Measurements from ENCODE around the gene SLC38A10.
A peak's percentile ranks its signal among the peaks of the same experiment; 100 is the strongest.
"Not testable (repeated sequence)": the region's sequence is repeated elsewhere in the genome, so short reads cannot be mapped to it uniquely, and the experiment has no call there.

SLC38A10 gene

GRCh38 chr17:81312624-81313325, 17.7 kb upstream of the SLC38A10 start:
- no peak for DNase-seq (ENCODE audit: low spot score)

DNA sequence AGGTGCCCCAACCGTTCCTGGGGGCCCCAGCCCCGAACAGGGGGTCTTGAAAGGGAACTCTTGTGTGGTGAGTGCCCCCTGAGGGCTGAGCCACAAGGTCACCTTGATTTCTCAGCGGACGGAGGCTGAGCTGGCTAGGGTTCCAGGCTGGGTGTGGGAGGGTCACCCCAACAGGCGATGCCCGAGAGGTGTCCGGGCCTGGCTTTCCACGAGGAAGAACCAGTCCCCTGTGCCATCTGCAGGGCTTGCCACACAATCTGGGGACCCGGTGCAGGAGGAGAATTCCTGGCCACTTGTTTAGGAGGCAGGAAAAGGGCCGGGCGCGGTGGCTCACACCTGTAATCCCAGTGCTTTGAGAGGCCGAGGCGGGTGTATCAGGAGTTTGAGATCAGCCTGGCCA, 16.8 kb upstream of the SLC38A10 start:
- DNase-seq (ENCODE audit: low spot score): no peak

DNA sequence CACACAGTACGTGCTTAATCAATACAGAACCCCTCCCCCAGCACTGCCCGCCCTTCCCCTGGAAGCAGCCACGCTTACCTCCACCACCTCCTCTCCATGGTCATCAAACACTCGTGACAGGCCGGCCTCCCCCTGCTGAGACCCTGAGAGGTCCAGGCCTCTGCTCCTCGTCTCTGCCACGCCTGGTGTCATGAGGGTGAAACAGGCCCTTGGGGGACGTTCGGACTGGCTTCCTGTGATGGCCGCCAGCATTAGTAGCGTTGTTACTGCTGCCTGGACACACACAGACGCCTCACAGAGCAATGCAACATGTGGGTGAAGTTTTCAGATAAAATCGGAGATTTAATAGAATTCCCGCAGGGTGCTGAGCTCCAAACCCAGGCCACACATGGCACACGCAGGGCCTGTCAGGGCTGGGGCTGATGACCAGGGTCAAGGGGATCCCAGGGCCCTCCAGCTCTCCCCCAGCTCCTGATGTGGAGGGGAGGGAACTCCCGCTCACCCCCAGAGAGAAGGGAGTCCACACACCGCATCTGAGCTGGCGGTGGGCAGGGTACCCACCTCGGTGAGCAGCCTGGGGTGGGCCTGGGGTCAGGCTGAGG, 15.9 kb upstream of the SLC38A10 start:
- no peak for DNase-seq (ENCODE audit: low spot score)

GRCh38 chr17:81309859-81310839, 15.0 kb upstream of the SLC38A10 start:
- no peak for DNase-seq (ENCODE audit: low spot score)

DNA sequence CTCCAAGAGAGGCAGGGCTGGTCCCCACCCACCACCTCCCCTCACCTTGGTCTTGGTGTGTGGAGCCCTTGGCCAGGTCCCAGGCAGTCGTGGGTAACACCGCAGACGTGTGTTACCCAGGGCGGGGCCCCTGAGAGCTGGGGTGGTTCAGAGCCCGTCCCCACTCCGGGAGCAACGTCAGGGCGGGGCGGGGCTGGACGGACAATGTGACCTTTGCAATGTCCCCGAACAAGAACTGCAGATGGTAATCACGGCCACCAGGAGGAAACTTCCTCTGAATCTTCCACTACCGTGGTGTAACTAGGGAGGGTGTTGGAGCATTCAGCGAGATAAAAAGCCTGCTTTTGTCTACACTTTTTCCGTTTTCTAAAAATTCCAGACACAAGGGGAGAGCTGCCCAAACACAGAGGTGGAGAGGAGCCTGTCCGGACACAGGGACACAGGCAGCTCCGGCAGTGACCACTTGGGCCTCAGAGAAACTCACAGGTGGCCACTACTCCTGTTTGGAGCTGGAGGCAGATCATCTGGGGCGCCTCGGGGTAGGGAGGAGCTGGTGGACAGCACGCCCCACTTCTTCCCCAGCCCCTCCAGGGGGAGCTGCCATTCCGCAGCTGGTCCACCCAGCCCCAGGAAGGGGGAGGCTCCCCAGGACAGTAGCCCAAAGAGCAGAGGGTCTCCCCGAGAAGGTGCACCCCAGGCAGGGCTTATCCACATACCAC, 14.2 kb upstream of the SLC38A10 start:
- DNase-seq (ENCODE audit: low spot score): peak; percentile 61

- not testable (repeated sequence) for DNase-seq (ENCODE audit: low spot score)
These were observed 13.7 kb upstream of the SLC38A10 start for GRCh38 chr17:81308784-81309139.

DNA sequence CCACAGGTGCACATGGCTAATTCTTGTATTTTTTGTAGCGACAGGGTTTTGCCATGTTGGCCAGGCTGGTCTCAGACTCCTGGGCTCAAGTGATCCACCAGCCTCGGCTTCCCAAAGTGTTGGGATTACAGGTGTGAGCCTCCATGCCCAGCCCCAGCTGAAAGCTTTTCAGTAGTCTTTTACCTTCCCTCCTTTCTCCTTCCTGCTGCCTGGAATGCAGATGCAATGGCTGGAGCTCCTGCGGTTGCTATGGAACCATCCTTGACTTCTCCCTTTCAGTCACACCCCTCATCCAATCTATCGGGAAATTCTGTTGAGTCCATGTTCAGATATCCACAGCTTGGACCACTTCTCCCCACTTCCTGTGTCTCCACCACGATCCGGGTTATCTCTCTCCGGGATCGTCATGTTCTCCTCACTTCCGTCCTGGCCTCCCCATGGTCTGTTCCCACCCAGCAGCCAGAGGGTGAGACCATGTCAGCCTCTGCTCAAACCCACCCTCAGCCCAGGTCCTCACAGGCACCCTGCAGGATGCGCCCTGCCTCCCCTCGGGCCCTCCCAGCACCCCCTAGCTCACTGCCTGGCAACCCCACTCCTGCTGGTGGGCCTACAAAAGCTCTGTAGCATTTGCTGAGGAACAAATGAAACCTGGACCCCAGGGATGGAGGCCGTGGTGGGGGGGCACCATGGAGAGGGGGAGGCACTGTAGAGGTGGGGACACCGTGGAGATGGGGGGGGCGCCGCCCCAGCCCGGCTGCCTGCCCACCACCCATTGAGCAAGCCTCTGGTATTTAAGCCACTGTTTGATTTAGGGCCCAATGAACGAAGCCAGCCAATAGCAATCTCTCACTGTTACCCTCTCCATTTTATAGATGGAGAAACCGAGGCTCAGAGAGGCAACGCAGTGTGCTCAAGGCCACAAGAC, 12.8 kb upstream of the SLC38A10 start:
- no peak for DNase-seq (ENCODE audit: low spot score)

GRCh38 chr17:81306898-81307510, 11.9 kb upstream of the SLC38A10 start:
- DNase-seq (ENCODE audit: low spot score): no peak

- no peak for DNase-seq (ENCODE audit: low spot score)
These were observed 11.4 kb upstream of the SLC38A10 start for GRCh38 chr17:81306491-81306890.

DNA sequence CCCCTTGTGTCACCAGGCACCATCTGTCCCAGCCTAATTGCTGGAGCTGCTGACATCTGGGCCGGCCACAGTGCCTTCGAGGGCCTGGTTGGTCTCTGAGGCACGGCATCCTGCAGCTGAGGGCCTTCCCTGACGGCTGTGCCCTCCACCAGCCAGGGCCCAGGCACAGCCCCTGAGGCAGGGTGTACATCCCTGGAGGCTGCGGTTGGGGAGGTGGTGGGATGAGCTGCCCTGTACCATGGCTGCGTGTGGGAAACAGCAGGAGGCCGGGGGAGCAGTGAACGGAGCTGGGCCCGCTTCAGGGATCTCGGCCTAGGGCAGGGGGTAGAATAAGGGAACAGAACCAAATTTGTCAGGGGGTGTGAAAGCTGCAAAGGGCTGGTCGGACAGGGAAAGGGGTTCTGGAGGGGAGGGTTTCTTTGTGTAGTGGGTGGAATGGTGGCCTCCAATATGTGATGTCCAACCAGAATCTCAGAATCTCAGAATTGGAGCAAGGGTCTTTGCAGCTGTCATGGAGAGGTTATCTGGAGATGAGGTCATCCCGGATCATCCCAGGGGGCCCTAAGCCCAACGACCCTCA, 10.0 kb upstream of the SLC38A10 start:
- DNase-seq (ENCODE audit: low spot score): no peak

DNA sequence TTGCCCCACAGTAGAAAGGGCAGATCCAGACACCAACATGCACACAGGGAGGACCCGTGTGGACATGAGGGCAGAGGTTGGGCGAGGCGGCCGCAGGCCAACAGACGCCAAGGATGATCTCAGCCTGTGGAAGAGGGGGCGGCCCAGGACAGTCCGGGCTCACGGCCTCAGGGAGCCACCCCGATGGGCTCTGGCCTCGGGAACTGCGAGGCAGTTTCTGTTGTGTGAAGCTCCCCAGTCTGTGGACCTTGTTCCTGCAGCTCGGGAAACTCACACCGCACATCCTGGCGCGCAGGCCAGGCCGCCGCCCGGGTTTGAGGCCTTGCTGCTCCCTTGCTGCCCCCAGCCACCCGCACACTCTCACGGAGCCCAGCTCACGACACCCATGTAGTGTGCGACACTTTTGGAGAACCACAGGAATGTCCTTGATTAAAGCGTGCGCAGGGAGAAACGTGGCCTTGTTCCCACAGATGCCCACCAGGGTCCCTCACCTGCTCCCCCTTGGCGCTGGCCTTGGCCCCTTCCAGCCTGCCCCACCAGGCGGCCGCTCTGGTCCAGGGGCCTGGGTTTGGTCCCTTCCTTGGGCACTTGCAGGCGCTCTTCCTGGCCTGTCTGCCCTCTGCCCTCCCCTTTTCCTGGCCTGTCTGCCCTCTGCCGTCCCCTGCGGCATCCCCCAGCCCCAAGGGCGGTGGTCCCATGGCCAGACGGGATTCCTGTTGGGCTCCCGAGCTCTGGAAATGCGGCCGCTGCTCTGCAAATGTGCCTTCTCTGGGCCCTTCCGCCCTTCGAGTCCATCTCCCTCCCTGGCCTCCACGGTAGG, 9.3 kb upstream of the SLC38A10 start:
- DNase-seq (ENCODE audit: low spot score): no peak

DNA sequence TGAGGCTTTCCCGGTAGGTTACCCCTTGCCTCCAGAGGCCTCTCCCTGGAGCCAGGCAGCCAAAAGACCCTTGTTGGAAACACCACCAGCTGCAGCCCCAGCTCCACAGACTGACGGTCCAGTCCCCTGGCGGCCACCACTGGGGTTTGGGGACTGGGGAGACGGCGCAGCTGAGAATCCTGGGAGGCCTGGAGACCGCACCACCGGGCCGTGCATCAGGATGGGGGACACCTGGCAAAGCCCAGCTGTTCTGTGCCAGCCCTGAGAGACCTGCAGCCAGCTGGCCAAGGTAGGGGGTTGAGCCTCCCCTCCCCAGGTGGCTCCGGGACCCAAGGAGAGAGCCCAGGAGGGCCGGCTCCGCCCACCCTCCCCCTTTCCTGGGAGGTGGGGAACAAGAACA, 8.3 kb upstream of the SLC38A10 start:
- DNase-seq (ENCODE audit: low spot score): no peak

- no peak for DNase-seq (ENCODE audit: low spot score)
These were observed 7.8 kb upstream of the SLC38A10 start for GRCh38 chr17:81302861-81303333.

- DNase-seq (ENCODE audit: low spot score): no peak
These were observed 7.2 kb upstream of the SLC38A10 start for GRCh38 chr17:81302324-81302723.

DNA sequence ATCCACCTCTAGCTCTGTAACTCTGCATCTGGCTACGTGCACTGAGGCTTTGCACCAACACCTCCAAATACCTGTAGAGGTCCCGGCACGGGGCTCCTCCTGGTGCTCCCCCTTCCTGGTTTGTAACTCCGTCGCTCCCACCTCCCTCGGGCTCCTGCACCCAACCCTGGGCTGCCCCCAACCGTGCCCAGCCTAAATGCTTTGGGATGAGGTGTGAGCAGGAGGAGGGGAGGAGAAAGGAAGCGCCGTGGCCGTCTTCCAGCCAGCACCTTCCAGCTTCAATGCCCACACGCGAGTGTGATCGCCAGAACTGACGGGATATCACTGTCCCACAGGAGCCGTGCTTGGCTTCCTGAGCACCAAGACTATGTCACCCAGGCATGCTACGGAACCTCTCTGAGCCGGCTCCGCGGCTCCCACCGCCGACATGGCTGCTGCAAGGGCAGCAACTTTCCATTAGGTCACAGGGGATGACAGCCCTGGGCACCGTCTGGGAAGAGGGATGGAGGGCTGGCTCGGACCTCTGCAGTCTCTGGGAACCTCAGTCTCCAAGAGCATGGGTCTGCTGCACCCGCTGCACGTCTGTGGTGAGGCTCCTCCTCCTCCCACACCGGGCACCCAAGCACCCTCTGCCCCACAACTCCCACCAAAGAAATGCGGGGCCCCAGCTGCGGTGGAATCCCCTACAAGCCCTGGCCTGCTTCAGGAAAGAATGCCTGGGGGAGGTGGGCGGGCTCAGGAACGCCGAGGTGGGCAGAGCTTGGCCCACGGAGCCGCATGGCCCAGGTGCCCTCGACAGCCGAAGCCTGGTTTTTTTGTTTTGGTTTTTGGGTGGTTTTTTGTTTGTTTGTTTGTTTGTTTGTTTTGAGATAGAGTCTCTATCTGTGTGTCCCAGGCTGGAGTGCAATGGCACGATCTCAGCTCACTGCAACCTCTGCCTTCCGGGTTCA, 6.4 kb upstream of the SLC38A10 start:
- DNase-seq (ENCODE audit: low spot score): no peak

DNA sequence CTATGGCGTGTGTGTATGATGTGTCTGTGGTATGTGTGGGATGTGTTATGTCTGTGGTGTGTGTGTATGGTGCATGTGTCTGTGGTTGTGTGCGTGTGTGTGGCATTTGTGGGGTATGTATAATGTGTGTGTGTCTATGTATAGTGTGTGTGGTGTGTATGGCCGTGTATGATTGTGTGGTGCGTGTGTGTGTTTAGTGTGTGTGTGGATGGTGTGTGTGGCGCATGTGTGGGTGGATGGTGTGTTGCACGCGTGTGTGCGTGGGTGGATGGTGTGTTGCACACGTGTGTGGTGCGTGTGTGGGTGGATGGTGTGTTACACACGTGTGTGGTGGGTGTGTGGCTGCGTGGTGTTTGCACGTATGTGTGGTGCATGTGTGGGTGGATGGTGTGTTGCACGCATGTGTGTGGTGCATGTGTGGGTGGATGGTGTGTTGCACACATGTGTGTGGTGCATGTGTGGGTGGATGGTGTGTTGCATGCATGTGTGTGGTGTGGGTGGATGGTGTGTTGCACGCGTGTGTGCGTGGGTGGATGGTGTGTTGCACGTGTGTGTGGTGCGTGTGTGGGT, 5.6 kb upstream of the SLC38A10 start:
- DNase-seq (ENCODE audit: low spot score): no peak

DNA sequence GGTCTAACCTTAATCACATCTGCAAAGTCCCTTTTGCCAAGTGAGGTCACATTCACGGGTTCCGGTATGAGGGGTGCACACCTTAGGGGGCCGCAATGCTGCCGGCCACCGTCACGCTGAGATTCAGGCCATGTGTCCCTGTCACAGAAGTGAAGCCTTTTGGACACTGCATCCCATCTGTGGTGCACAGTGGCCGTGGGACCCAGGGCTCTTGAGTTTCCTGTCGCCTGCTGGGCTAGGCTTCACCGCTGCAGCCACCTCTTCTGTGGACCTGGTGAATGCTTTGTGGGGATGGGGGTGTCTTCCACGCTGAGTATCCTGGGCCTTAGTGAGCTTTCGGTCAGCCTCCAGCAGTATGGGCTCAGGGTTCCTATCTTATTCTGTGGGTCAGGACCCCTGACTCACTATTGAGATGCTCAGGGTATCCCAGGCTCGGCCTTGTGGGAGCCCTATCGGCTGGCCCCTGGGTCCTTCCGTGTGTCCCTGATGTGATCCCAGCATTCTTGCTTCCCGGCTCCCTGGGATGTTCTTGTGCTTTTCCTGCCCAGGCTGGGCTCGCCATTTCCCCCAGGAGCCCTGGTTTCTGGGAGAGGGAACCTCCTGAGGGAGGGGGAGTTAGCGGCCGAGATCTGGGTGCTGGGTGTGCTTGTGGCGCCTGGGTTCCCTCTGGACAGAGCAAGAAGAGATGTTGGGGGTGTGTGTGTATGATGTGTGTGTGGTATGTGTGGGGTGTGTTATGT, 4.9 kb upstream of the SLC38A10 start:
- DNase-seq (ENCODE audit: low spot score): no peak

Measured in NAMALWA (cell line).